GM21367 (cell line): Measurements from ENCODE around the gene E2F8.
"Not testable (repeated sequence)": the region's sequence is repeated elsewhere in the genome, so short reads cannot be mapped to it uniquely, and the experiment has no call there.

Source experiments
- ATAC-seq: cut with Tn5 transposase; IDR thresholded peaks from one replicate; pipeline ENCODE4 v1.9.1; 2021; ENCODE audit not compliant: unreplicated experiment

The E2F8 gene, protein sequence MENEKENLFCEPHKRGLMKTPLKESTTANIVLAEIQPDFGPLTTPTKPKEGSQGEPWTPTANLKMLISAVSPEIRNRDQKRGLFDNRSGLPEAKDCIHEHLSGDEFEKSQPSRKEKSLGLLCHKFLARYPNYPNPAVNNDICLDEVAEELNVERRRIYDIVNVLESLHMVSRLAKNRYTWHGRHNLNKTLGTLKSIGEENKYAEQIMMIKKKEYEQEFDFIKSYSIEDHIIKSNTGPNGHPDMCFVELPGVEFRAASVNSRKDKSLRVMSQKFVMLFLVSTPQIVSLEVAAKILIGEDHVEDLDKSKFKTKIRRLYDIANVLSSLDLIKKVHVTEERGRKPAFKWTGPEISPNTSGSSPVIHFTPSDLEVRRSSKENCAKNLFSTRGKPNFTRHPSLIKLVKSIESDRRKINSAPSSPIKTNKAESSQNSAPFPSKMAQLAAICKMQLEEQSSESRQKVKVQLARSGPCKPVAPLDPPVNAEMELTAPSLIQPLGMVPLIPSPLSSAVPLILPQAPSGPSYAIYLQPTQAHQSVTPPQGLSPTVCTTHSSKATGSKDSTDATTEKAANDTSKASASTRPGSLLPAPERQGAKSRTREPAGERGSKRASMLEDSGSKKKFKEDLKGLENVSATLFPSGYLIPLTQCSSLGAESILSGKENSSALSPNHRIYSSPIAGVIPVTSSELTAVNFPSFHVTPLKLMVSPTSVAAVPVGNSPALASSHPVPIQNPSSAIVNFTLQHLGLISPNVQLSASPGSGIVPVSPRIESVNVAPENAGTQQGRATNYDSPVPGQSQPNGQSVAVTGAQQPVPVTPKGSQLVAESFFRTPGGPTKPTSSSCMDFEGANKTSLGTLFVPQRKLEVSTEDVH

GRCh38 chr11:19240420-19241259 lies at the start of gene E2F8:
E2F8 (minus strand) TSS chr11:19240945; CDS start chr11:19240121, 824 bp downstream.
- peak; percentile 86 for ATAC-seq

DNA sequence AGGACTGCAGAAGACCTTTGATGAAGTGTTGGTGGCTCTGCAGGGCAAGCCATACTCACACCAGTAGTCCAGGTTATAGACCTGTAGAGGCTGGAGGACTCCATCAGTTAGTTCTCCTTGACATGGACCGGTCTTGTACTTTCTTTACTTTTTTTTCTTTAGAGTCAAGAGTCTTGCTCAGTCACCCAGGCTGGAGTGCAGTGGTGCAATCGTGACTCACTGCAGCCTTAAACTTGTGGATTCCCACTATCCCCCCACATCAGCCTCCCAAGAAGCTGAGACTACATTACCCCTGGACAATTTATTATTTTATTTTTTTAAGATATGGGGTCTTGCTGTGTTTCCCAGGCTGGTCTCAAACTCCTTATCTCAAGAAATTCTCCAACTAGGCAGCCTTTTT lies 49.6 kb upstream of the E2F8 start:
- ATAC-seq: no peak

DNA sequence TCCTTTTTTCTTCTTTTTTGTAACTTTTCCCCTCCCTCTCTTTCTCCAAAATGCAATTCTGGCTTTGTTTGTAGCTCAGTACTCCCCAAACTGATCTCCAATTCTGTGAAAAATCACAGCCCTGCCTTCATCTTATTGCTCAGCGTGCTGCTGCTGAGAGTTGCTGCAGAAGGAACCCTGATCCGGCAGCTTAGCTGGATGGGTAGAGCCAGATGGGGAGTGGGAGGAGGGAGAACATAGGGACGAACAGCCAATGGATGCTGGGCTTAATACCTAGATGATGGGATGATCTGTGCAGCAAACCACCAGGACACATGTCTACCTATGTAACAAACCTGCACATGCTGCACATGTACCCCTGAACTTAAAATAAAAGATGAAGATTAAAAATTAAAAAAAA lies 47.5 kb upstream of the E2F8 start:
- ATAC-seq: no peak

DNA sequence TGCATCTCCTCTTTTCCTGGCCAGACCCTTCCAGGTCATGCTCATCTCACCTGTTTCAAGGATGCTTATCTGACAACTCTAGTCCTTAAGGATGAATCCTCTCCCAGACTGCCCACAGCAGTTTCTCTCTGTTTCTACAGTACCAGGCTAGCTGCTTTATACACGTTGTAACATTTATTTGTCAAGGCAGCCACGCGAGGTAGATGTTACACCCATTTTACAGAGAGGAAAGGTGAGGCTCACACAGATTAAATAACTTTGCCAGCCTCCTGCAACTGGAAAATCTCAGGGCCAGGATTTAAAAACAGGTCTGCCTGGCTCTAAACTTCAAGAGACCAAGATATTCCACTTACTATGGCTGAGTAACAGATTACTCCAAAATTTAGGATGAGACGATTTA lies 45.7 kb upstream of the E2F8 start:
- ATAC-seq: no peak

- ATAC-seq: no peak
These were observed 44.1 kb upstream of the E2F8 start for GRCh38 chr11:19284881-19285280.

GRCh38 chr11:19283991-19284390 lies 43.2 kb upstream of the E2F8 start:
- no peak for ATAC-seq

DNA sequence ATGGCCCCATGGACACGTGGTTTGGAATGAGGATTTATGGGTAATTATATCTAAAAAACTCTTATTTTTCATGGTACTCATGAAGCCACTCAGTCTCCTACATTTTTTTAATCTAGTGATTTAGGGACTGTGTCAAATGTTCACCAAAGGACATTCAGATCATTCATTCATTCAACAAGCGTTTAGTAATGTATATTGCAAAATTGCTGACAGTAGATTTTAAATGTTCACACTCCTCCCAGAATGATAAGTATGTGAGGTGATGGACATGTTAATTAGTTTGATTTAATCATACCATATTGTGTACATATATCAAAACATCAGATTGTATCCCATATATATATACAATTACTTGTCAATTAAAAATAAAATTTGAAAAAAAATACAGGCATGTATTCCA lies 40.8 kb upstream of the E2F8 start:
- ATAC-seq: no peak

DNA sequence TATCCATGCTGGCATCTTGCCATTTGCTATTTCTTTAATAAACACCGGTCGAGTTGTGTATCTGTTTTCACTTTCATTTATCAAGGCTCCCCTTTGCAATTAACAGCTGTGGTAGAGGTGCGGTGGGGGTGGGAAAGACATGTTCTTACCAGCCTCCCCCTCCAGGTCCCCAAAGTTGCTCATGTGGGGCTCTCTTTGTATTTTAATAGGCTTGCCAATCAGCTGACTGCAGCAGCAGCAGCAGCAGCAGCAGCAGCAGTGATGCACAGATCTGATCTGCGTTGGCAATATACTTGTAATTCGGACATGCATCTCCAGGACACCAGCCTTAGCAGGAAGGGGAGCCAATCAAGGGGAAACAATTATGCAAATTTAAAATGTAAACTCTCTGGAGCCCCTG lies 40.3 kb upstream of the E2F8 start:
- no peak for ATAC-seq

DNA sequence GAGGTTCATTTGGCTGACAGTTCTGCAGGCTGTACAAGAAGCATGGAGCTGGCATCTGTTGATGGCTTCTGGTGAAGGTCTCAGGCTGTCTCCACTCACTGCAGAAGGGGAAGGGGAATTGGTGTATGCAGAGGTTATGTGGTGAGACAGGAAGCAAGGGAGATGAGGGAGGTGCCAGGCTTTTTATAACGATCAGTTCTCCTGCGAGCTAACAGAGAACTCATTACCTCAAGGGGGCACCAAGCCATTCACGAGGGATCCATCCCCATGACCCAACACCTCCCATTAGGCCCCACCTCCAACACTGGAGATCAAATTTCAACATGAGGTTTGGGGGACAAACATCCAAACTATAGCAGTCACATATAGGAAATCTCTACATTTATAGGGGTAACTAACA lies 38.7 kb upstream of the E2F8 start:
- no peak for ATAC-seq

DNA sequence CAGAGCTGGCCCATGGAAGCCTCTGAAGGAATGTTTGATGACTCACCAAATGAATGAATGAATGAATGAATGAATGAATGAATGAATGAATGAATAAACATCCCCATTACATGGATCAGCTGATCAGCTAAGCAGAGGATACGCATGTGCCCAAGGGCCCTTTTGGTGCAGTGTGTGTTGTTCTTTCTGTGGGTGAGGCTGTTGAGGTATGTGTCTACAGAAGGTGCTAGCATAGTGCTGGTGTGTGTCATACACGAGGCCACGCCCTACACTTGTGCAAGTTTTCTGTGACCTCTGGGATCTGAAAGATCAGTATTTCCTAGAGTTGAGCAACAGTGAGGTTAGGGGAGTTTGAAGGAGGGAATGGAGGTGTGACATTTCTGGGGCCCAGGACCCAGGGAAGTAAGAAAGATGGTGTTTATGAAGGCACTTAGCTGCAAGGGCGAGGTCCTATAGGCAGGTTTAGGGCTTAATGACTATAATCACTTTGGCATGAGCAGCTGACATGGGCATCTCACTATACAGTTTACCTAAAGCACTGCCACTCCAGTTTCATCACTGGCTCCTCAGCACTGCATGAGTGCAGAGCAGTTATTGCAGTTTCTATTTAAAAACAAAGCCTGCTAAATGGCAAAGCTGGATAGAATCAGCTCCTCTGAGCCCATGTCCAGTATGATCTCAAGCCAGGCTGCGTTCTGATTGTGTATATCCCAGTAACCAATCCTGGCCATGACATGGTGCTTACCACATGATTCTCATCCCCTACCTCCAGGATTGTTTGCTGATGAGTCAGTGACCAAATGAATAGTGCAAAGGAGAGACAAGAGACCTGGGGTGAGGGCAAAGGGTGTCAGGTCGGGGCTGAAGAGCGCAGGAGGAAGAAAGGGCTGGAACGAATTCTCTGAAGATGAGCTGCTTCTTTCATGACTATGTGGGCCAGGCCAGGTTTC lies 36.4 kb upstream of the E2F8 start:
- ATAC-seq: no peak

GRCh38 chr11:19275496-19275895 lies 34.8 kb upstream of the E2F8 start:
- ATAC-seq: no peak

GRCh38 chr11:19273219-19273618 lies 32.5 kb upstream of the E2F8 start:
- not testable (repeated sequence) for ATAC-seq

DNA sequence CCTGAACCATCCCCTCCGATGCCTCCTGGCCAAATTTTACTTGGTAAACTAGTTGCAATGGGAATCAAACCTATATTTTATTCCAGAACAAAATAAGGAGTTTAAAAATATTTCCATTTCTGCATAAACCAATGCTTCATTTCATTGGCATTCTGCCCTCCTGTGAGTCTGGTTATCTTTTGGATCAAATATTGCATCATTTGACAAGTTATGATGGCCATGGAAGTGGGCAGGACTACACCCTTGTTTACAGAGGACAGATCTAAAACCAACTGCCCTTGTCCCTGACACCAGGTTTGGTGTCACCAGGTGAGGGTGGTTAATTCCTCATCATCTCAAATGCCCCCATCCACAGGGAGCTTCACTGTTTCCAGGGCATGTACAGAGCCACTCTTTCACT lies 28.2 kb upstream of the E2F8 start:
- ATAC-seq: no peak

- no peak for ATAC-seq
These were observed 26.8 kb upstream of the E2F8 start for GRCh38 chr11:19267567-19267966.

GRCh38 chr11:19263333-19263732 lies 22.6 kb upstream of the E2F8 start:
- ATAC-seq: no peak

GRCh38 chr11:19259487-19260345 lies 19.0 kb upstream of the E2F8 start:
- peak; percentile 88 for ATAC-seq

- ATAC-seq: no peak
These were observed 18.0 kb upstream of the E2F8 start for GRCh38 chr11:19258641-19259230.

DNA sequence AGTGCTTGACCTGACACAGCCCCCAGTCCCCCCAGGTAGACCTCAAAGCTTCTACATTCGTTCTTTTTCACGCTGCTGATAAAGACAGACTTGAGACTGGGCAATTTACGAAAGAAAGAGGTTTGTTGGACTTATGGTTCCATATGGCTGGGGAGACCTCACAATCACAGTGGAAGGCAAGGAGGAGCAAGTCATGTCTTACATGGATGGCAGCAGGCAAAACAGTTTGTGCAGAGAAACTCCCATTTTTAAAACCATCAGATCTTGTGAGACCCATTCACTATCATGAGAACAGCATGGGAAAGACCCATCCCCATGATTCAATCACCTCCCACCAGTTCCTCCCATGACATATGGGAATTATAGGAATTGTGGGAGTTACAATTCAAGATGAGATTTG lies 13.7 kb upstream of the E2F8 start:
- not testable (repeated sequence) for ATAC-seq

DNA sequence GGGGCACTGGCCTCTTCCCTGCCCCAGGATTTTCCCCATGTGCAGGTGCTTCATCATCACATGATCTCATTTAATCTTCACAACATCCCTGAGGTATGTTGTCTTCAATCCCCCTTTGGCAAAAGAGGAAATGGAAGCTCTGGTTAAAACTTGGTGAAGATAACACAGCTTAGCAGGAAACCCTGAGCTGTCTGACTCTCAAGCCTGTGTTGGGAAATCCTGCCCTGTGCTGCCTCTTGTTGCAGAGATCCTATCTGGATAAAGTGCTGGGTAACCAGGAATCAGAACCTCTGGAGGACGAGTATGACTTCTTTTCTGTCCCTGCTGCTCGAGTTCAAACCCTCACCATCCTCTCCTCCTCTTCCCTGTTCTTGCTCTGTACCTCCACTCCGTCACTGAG lies 13.1 kb upstream of the E2F8 start:
- no peak for ATAC-seq
